DMS53 (cell line): Measurements from ENCODE around the gene PLSCR1.
"Not testable (repeated sequence)": the region's sequence is repeated elsewhere in the genome, so short reads cannot be mapped to it uniquely, and the experiment has no call there.

Experiments
- DNase-seq: peaks from one replicate; lab custom pipeline; 2025; lab: John Stamatoyannopoulos, UW

The PLSCR1 gene

DNA sequence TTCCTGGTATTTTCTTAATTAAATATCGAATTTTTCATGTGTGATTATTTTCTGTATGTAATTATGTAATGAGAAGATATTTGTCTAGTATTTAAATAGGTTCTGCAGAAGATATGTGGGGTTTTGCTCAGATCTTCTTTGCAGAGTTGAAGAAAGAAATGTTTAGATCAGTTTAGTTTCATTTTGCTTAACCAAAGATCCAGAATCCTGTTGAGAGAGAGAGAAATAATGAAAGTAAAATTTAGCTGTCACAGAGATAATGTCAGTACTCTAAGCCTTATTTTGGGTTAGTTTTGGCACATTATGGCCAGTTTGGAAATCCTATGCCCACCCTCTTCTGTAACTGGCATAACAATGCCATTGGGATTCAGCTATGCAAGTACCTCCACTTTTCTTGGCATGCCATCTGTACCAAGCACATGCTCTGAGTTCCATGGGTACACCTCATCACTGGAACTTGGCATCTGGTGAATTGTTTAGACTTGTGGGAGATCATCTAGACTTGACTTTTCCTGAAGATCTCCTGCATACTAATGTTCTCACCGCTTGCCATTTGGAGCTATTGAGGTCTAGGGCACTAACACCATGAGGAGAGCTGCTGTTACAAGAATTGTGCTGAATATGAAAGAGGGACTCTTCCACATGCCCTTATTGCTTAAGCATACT lies 30.9 kb downstream of the PLSCR1 start:
- DNase-seq = no peak

DNA sequence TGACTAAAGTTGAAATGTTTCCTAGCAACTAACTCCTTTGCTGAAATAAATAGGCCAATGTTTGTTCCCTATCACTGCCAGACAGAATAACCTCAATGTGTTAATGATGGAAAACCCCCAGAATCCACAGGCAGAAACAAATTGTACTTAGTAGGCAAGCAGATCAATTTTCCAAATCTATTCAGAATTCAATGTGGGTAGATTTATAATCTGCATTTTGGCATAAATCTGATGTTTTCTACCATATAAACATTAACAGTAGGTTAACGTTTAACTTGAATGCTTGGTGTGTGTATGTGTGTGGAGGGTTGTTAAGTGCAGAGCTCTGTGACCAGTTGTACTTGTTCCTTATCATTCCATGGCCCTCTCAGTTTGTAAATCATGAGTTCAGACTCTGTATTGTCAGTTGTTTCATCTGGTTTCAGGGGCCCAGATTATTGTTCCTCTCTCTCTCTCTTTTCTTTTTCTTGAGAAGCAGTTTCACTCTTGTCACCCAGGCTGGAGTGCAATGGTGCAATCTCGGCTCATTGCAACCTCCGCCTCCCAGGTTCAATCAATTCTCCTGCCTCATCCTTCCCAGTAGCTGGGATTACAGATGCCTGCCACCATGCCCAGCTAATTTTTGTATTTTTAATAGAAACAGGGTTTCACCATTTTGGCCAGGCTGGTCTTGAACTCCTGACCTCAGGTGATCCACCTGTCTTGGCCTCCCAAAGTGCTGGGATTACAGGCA lies 32.8 kb downstream of the PLSCR1 start:
- peak; percentile 52 for DNase-seq

DNA sequence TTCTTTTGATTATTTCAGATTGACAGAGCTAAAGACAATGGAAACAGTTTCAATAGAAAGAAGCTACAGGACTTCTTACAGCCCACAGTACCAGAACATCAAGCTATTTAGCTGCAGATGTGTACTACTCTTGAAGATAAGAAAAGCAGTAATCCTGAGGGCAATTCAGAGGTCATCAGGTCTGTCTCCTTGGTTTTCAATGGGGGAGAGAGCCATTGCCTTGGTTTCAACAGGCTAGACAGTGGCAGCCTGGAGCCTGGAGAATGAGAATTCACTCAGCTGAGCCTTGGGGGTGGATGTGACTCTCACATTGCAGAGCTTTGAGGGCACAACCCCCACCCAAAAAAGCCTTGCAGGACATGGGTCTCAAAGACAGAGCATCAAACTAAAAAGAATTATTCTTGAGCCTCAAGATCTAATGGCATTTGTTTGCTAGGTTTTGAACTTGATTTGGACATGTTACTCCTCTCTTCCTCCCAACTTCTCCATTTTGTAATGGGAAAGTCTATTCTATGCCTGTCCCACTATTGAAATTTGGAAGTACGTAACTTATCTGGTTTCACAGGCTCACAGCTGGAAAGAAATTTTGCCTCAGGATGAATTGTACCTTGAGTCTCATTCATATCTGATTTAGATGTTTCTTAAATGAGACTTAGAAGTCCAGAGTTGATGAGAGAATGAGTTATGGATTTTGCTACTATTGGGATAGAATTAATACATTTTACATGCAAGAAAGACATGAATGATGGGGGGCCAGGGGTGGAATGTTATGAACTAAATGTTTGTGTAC lies 36.9 kb downstream of the PLSCR1 start:
- DNase-seq = no peak

DNA sequence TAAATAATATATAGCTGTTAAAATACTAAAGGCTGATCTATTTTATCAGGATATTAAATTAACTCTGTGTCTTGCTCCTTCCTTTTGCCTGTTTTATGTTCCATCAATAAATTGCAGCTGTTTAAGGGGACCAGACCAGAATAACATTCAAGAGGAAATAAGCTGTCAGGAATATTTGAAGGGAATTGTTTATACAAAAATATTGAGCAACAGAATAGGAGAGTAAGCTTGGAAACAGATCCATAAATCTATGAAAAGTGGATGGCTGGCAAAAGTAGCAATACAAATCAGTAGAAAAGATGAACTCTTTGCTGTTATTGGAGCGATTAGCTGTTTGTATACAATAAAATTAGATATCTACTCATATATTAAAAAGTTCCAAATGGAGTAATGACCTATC lies 38.9 kb downstream of the PLSCR1 start:
- no peak for DNase-seq

DNA sequence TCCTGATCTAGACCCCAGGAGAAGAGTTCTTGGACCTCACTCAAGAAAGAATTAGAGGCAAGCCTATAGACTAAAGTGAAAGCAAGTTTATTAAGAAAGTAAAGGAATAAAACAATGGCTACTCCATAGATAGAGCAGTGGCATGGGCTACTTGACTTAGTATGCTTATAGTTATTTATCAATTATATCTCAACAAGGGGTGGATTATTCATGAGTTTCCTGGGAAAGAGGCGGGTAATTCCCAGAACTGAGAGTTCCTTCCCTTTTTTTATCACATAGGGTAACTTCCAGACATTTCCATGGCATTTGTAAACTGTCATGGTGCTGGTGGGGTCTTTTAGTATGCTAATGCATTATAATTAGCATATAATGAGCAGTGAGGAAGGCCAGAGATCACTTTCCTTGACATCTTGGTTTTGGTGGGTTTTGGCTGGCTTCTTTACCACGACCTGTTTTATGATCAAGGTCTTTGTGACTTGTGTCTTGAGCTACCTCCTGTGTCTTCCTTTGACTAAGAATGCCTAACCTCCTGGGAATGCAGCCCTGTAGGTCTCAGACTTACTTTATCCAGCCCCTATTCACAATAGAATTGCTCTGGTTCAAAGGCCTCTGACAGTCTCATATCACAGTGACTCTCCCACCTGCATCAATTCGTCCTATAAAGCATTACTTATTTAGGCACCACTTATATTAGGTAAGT lies 39.8 kb downstream of the PLSCR1 start:
- no peak for DNase-seq

DNA sequence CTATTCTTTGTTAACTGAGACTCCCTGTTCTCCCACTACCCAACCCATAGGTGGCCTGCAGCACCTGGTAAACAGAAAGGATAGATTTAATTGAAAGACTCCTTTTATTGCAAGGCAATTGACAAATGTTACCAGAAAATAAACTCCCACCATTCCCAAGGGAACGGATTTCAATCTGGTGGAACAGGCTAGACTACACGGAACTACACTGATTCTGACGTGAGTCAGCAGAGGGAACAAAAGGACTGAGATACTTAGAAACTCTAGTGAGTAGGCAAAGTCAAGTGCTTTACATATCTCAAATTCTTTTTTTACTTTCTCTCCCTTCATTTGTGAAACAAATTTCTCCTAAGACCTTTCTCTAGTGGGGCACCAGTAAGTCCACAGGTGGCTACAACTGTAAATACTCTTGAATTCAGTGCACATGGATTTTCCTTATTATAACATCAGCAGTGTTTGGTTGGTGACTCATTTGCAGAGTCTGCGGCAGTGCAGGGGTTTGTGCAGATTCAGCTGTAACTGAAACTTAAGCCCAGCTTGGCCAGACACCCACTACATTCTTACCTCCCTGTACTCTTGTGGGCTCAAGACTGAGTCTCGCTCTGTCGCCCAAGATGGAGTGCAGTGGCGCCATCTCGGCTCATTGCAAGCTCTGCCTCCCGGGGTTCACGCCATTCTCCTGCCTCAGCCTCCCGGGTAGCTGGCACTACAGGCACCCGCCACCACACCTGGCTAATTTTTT lies 40.8 kb downstream of the PLSCR1 start:
- DNase-seq = peak; percentile 92

DNA sequence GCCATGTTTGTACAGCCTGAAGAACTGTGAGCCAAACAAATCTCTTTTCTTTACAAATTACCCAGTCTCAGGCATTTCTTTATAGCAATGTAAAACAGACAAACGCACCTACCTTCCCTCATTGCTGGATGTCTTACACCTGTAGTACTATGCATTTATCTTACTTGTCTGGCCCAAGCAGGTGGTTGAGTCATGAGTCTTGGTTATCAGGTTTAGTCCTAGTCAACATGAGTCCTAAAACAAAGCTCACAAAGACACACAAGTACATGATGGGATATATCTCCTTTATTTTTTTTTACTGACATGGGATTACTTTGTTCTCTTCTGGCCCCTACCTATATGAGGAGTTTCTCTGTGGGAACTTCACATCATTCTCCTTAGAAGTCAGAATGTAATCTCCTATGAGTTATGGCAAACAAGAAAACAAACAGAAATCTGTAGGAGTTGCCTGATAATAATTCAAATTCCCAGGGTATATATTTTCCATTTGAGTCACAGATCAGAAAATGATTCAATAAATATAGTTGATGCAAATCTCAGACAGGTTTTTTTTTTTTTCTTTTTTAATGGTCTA lies 41.4 kb downstream of the PLSCR1 start:
- DNase-seq = peak; percentile 39

DNA sequence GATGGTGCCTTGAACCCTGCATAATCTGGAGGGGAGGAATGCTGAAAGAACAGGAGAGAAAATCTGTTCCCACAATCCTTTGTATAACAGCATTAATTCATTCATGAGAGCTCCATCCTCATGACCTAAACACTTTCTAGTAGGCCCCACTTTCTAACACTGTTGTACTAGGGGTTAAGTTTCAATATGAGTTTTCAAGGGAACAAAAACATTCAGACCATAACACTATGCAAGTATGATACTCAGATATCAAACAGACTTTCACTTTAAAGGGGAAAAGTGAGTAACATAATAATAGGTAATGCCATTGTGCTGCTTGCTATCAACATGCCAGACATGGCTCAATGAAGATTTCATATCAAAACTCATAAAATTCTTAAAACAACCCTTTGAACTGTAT lies 42.7 kb downstream of the PLSCR1 start:
- no peak for DNase-seq

DNA sequence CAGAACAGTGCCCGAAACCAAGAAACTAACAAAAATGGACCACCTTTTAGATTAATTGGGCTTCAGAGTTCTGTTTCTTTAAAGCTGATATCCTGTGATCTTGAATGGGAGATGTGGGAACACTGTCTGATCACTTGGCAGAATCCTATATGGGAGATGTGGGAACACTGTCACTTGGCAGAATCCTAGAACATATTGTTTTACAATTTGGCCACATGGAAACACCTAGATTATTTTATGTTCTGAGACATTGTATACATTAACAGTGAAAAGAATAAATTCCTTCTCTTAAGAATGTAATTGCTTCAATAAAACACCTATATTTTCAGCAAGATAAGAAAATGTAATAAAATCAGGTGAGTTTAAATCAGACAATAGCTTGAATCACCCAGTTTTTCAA lies 44.7 kb downstream of the PLSCR1 start:
- no peak for DNase-seq

DNA sequence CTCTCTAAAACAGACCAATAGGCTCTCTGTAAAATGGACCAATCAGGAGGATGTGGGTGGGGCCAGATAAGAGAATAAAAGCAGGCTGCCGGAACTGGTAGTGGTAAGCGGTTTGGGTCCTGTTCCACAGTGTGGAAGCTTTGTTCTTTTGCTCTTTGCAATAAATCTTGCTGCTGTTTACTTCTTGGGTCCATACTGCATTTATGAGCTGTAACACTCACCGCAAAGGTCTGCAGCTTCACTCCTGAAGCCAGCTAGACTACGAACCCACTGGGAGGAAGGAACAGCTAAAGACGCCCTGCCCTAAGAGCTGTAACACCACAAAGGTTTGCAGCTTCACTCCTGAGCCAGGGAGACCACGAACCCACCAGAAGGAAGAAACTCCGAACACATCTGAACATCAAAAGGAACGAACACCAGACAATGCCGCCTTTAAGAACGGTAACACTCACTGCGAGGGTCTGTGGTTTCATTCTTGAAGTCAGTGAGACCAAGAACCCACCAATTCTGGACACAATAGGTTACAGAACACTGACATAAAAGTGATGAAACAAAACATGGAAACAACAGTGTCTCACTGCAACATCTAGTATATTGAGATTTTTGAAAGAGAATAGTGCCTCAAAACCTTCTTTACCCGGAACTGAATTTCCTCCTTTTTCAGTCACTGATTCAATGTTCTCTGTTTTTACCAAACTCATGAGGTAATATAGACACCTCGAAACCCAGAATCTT lies 46.2 kb downstream of the PLSCR1 start:
- DNase-seq = no peak

DNA sequence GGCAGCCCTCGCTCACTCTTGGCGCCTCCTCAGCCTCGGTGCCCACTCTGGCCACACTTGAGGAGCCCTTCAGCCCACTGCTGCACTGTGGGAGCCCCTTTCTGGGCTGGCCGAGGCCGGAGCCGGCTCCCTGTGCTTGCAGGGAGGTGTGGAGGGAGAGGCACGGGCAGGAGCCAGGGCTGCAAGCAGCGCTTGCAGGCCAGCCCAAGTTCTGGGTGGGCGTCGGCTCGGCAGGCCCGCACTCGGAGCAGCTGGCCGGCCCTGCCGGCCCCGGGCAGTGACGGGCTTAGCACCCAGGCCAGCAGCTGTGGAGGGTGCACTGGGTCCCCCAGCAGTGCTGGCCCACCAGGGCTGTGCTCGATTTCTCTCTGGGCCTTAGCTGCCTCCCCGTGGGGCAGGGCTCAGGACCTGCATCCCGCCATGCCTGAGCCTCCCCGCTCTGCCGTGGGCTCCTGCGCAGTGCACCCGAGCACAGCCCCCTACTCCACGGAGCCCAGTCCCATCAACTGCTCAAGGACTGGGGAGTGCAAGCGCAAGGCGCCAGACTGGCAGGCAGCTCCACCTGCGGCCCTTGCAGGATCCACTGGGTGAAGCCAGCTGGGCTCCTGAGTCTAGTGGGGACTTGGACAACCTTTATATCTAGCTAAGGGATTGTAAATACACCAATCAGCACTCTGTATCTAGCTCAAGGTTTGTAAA lies 47.1 kb downstream of the PLSCR1 start:
- not testable (repeated sequence) for DNase-seq

DNA sequence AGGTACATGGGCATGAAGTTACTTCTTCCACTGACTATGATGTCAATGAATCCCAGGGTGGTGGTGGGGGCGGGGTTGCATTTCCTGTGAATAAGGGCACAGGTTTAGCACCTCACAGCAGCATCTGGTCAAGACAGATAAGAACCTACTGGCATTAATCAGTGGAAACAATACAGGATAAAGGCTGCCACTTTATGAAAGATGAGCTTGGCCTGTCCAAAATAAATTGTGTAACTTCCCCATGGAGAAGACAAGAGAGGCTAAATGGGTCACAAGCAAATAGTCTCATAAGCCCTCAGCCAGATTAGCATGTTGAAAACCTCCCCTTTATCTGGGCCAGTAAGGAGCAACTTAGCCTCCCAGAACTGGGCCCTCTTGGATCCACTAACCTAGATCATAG lies 47.7 kb downstream of the PLSCR1 start:
- DNase-seq = no peak

DNA sequence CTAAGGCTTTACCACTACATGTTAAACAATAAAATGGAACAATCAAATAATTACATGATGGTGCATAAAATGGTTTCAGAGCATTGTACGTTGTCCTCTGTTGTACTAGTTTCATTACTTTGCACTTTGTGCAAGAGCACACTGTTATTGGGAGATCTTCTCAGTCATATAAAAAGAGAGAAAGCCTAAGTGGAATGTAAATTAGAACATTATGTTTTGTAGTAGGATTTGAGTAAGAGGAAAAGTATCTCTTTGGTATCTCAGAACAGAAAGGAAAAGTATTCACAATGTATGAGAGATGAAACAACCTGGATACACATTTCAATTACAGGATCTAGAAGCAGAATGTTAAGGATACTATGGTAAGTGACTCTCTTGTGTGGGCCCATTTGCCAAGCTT lies 48.2 kb downstream of the PLSCR1 start:
- DNase-seq = no peak

DNA sequence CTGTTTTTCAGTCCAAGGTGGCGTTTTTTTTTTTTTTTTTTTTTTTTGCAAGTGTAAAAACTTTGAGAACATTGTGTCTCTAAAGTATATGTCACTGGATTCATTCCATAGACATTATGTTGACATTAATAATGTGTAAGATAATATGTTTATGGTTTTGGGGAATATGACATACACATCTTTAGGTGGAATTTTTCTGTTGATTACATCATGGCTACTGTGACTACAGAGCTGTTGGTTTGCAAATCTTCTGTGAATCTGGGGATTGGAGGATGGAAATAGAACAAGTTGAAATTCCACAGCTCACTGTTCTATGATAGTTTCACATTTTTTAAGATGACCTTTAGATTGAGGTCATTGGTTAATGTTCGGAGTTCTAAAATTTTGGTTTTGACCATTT lies 50.6 kb downstream of the PLSCR1 start:
- DNase-seq = no peak

DNA sequence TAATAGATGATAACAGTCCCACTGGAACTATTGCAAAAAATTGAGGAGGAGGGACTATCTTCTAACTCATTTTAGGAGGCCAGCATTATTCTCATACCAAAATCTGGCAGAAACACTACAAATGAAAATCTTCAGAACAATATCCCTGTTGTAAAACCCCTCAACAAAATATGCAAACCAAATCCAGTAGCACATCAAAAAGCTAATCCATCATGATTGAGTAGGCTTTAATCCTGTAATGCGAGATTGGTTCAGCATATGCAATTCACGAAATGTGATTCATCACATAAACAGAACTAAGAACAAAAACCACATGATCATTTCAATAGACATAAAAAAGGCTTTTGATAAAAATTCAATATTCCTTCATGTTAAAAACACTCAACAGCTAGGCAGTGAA lies 51.2 kb downstream of the PLSCR1 start:
- no peak for DNase-seq

DNA sequence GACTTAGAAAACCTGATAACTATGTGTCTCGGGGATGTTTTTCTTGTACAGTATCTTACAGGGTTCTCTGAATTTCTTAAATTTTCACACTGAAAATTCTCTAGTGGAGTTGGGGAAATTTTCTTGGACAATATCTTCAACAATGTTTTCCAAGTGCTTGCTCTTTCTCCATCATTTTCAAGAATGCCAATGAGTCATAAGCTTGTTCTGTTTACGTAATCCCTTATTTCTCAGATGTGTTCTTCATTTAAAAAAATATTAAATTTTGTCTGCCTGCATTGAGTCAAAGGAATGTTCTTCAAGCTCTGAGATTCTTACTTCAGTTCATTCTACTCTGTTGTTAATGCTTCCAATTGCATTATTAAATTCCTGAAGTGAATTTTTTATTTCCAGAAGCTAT lies 53.1 kb downstream of the PLSCR1 start:
- DNase-seq = no peak

DNA sequence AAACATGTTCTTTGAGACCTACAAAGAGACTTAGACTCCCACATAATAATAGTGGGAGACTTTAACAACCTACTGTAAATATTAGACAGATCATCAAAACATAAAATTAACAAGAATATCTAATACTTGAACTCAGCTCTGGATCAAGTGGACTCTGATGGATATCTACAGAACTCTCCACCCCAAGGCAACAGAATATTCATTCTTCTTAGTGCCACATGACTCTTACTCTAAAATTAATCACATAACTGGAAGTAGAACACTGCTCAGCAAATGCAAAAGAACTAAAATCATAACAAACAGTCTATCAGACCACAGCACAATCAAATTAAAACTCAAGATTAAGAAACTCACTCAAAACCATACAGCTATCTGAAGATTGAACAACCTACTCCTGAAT lies 59.1 kb downstream of the PLSCR1 start:
- no peak for DNase-seq

DNA sequence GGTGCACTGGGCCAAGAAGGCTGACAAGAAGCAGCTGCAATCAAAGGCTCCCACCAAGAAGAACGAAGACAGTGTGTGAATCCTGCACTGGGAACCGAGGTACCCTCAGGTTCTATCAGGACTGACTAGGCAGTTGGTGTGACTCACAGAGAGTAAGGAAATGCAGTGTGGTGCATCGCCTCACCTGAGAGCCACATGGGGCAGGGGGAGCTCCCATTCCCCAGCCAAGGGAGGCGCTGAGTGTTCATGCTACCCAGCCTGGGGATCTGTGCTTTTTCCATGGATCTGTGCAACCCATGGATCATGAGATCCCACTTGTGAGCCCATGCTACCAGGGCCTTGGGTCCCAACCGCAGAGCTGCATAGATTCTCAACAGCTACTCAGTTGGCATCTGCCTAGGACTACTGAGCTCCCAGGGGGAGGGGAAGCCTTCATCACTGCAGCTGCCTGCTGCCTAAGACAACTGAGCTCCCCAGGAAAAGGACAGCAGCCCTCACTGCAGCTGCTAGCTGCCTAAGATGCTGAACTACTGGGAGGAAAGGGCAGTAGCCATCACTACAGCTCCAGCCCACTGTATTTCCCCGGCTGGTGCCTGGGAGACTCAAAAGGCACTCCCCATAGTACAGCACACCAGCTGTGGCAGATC lies 68.2 kb downstream of the PLSCR1 start:
- no peak for DNase-seq

DNA sequence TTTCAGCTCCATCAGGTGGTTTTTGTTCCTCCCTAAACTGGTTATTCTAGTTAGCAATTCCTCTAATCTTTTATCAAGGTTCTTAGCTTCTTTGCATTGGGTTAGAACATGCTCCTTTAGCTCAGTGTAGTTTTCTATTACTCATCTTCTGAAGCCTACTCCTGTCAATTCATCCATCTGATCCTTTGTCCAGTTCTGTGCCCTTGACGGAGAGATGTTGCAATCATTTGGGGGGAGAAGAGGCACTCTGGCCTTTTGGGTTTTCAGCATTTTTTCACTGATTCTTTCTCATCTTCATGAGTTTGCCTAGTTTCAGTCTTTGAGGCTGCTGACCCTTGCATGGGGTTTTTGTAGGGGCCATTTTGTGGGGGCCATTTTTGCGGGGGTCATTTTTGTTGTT lies 69.4 kb downstream of the PLSCR1 start:
- not testable (repeated sequence) for DNase-seq

DNA sequence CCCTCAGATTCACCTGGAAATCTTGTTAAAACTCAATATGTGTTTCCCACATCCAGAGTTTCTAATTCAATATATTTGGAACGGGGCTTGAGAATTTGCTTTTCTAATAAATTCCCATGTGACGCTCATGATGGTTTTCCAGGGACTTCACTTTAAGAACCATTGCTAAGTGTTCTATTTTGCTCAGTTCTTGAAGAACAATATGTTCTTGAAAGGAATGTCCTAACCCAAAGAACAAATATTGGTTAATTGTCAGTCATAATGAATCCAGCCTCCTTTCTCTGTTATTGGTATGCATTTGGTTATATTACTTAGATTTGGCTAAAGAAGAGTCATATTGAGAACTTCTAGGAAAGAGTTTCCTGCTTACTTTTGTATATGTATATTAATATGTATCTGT lies 70.7 kb downstream of the PLSCR1 start:
- no peak for DNase-seq
